GM12878 (cell line): Measurements from ENCODE around the gene TOP2B. TPM values are rescaled to one million over a fixed set of nuclear protein-coding genes. Genes with fewer than 3 reads are reported as not detected.

Experiments
- ATF7 ChIP-seq: fragments of 450-650 bp; IDR thresholded peaks from 2 replicates; pipeline ENCODE4 v1.6.1; 2016; ENCODE audit warnings: low read depth, mild to moderate bottlenecking
- BACH1 ChIP-seq: fragments of 450-650 bp; IDR thresholded peaks from 2 replicates; pipeline ENCODE4 v1.6.1; 2017; ENCODE audit warnings: mild to moderate bottlenecking, borderline replicate concordance
- BCL11A ChIP-seq: IDR thresholded peaks from 2 replicates; pipeline ENCODE4 v1.6.1; 2011; ENCODE audit warnings: low read depth, low read length
- BHLHE40 ChIP-seq, 2 experiments: fragments of 450-650 bp in 1 of 2; IDR thresholded peaks; 2 replicates each; pipeline ENCODE4 v1.6.1; 2011 to 2017; ENCODE audit warnings: low read depth in 2 of 2, borderline replicate concordance in 1 of 2, improper control_type of control experiment in 1 of 2, low read length in 1 of 2, mild to moderate bottlenecking in 1 of 2
- CHD2 ChIP-seq: IDR thresholded peaks from 2 replicates; pipeline ENCODE4 v1.6.1; 2011; ENCODE audit warnings: low read depth, low read length, improper control_type of control experiment, borderline replicate concordance
- E2F4 ChIP-seq: IDR thresholded peaks from 2 replicates; pipeline ENCODE4 v1.6.1; 2012; ENCODE audit warnings: low read depth, low read length, improper control_type of control experiment
- ELK1 ChIP-seq: IDR thresholded peaks from 2 replicates; pipeline ENCODE4 v1.6.1; 2012; ENCODE audit warnings: low read depth, low read length, improper control_type of control experiment
- GATAD2B ChIP-seq: fragments of 450-650 bp; conservative IDR thresholded peaks from 2 replicates; pipeline ENCODE4 v1.6.1; 2017; ENCODE audit warnings: low read depth, mild to moderate bottlenecking, moderate library complexity
- HCFC1 ChIP-seq: fragments of 150-350 bp; IDR thresholded peaks from 2 replicates; pipeline ENCODE4 v1.6.1; 2014; ENCODE audit warnings: low read length
- IRF3 ChIP-seq: fragments of 450-650 bp; IDR thresholded peaks from 2 replicates; pipeline ENCODE4 v1.6.1; 2014; ENCODE audit warnings: mild to moderate bottlenecking
- IRF4 ChIP-seq: IDR thresholded peaks from 2 replicates; pipeline ENCODE4 v1.6.1; 2011; ENCODE audit warnings: low read depth, low read length
- MXI1 ChIP-seq: fragments of 150-350 bp; IDR thresholded peaks from 2 replicates; pipeline ENCODE4 v1.6.1; 2011; ENCODE audit warnings: low read depth, mild to moderate bottlenecking, inconsistent platforms, low read length, improper control_type of control experiment
- SIX5 ChIP-seq: IDR thresholded peaks from 2 replicates; pipeline ENCODE4 v1.6.1; 2011; ENCODE audit warnings: mild to moderate bottlenecking, low read depth, low read length, moderate library complexity; ENCODE audit not compliant: severe bottlenecking
- SRF ChIP-seq, 2 experiments: IDR thresholded peaks; 2 replicates each; pipeline ENCODE4 v1.6.1; 2011; ENCODE audit warnings: low read depth in 2 of 2, low read length in 2 of 2, mild to moderate bottlenecking in 1 of 2, moderate library complexity in 1 of 2
- SUPT20H ChIP-seq: IDR thresholded peaks from 2 replicates; pipeline ENCODE4 v1.6.1; 2011; ENCODE audit warnings: low read depth, mild to moderate bottlenecking, low read length, moderate library complexity, borderline replicate concordance; ENCODE audit not compliant: control insufficient read depth
- TARDBP ChIP-seq: IDR thresholded peaks from 2 replicates; pipeline ENCODE4 v1.6.1; 2016; ENCODE audit warnings: borderline replicate concordance
- ZBTB11 ChIP-seq: fragments of 450-650 bp; formaldehyde crosslinking; IDR thresholded peaks from 2 replicates; pipeline ENCODE4 v1.5.0; 2022; ENCODE audit warnings: mild to moderate bottlenecking, missing genetic modification characterization
- ZBTB33 ChIP-seq: fragments of 450-650 bp; IDR thresholded peaks from 2 replicates; pipeline ENCODE4 v1.6.1; 2017; ENCODE audit warnings: mild to moderate bottlenecking
- ZNF274 ChIP-seq: IDR thresholded peaks from one replicate; pipeline ENCODE4 v1.8.0; 2011; ENCODE audit not compliant: insufficient read length, insufficient read depth
- polyA plus RNA-seq, 11 experiments: library from polyadenylated mRNA; depleted of rRNA in 4 of 11; unstranded in 6 of 11; stranded (reverse) in 5 of 11; fragments of >200 nt; fragmentation: Nextera tagmentation in 4 of 11; fragmentation: Illumina TruSeq in 1 of 11; extraction: Ambion mirVana in 4 of 11; extraction: Trizol in 1 of 11; gene quantifications; 1 replicate in 1 of 11; 2 replicates in 10 of 11; pipeline versions ENCODE4 v1.2.1 to v1.2.3, GENCODE V29; 2011 to 2016; ENCODE audit warnings: inconsistent platforms in 2 of 11, missing spikeins in 2 of 11, low read depth in 1 of 11
- total RNA-seq, 4 experiments: library from RNA; depleted of rRNA in 3 of 4; stranded (reverse); fragments of >200 nt in 3 of 4; fragmentation: Illumina TruSeq in 1 of 4; extraction: Trizol in 1 of 4; gene quantifications; 2 replicates each; pipeline versions ENCODE4 v1.2.1 to v1.2.3, GENCODE V29; 2013 to 2021

TOP2B gene
- total and polyA plus RNA-seq, 10 of the 15 experiments (the other 5 are each of a cell fraction or from before 2014, with no cell fraction given) = 28.6 to 134 (median 83.4) TPM

DNA sequence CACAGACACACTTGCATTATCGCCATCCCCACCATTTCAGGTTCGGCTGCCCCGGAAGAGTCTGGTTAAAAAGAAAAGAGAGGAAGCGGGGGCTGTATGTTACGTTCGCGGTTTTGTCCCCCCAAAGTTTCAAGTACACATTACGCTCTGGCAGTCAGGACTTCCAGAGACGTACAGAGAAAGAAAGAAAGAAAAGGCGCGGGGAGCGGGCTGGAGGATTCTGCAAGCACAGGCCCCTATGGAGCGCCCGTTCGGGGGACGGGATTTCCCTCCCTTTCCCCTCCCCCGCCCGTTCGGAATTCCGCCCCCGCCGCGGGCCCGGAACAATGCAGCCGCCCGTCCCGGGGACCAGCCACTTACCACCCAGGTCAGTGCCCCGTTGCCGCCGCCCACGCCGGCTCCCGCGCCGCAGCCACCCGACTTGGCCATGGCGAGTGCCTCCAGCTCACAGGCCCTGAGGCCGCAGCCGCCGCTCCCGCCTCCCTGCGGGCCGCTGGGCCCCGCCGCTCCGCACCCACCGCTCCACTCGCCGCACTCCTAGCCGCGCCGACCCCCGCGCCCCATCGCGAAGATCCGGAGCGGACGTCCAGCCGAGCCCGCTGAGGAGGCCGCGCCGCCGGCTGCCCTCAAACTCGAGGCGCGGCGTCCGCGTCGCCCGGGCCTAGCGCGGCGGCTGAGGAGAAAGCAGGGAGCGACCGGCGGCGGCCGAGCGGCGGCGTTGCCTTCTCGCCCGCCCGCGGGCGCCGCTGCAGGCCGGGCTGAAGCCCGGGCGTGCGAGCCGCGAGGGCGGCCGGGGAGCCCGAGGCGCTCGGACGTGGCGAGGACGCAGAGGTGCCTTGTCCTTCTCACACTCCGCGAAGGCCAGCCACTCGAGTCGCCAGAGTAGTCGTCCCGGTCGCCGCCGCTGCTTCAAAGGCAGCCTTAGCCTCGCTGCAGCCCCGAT is 567 bp downstream of the TOP2B start (continued):
- no peak for TF ChIP-seq ZBTB11 (CRISPR knock-in tag)
- no peak for TF ChIP-seq SRF (IDR thresholded peaks at IDR 0.05; ENCODE audit: low read depth in 2 of 2, low read length in 2 of 2)
- no peak for TF ChIP-seq HCFC1
- no peak for TF ChIP-seq CHD2
- no peak for TF ChIP-seq SUPT20H
- TF ChIP-seq BHLHE40 (IDR thresholded peaks at IDR 0.05; ENCODE audit: borderline replicate concordance in 1 of 2, low read depth in 2 of 2, low read length in 1 of 2) = no peak; a peak in 1 of 4 replicates
- TF ChIP-seq IRF3 = no peak
- TF ChIP-seq BCL11A = no peak
- no peak for TF ChIP-seq ZBTB33
- peak; percentile 97 for TF ChIP-seq GATAD2B
- TF ChIP-seq E2F4 = no peak
- no peak for TF ChIP-seq ELK1
- no peak for TF ChIP-seq SIX5
- no peak for TF ChIP-seq ATF7
- TF ChIP-seq BACH1 = peak; percentile 27; the same call in 1 of the 2 replicates
- no peak for TF ChIP-seq IRF4
- TF ChIP-seq MXI1 = no peak
- no peak for TF ChIP-seq TARDBP
- no peak for TF ChIP-seq ZNF274
